ENCODE data around the gene CFAP74. TPM values are rescaled to one million over a fixed set of nuclear protein-coding genes. Genes with fewer than 3 reads are reported as not detected.

The CFAP74 gene
- total RNA-seq, 1 experiment from 2014 or later, result not detected

GRCh38 chr1:1947493-1947892 is 56.1 kb downstream of the CFAP74 start:
- no peak for TF ChIP-seq CTCF (IDR thresholded peaks at IDR 0.05; ENCODE audit: insufficient read depth in 1 of 2, low read depth in 1 of 2, low read length in 1 of 2, severe bottlenecking in 1 of 2, unreplicated experiment in 1 of 2)
- no peak overlapping the region for H3K4me3 ChIP-seq (ENCODE audit: low read depth, low read length)

GRCh38 chr1:1946540-1946939 is 57.0 kb downstream of the CFAP74 start:
- no peak for TF ChIP-seq CTCF (IDR thresholded peaks at IDR 0.05; ENCODE audit: insufficient read depth in 1 of 2, low read depth in 1 of 2, low read length in 1 of 2, severe bottlenecking in 1 of 2, unreplicated experiment in 1 of 2)
- Mint-ChIP-seq H3K27me3 (ENCODE audit: insufficient read depth, unreplicated experiment) (peaks cover 6% of the 10 kb centered on the region), H3K4me1 (ENCODE audit: low read depth, unreplicated experiment) (no peaks in the 10 kb centered on the region), H3K4me3 (ENCODE audit: unreplicated experiment) (no peak overlapping the region), H3K27ac (ENCODE audit: unreplicated experiment) (no peak overlapping the region), H3K9me3 (ENCODE audit: unreplicated experiment) (no peaks in the 10 kb centered on the region), H3K36me3 (ENCODE audit: insufficient read depth, unreplicated experiment) (no peaks in the 10 kb centered on the region)
- no peak for DNase-seq
- ChIA-PET CTCF (interaction anchor here (0.7 kb wide), 1 partner anchor 100 kb away, joined by 3 read pairs; no protein-coding TSS in a partner anchor), POLR2A (no interaction called here)
- H3K4me3 ChIP-seq (ENCODE audit: low read depth, low read length), result no peak overlapping the region
- H3K27me3 ChIP-seq (replicated peaks; ENCODE audit: control insufficient read depth, insufficient read depth, low read length), result no peaks in the 10 kb centered on the region
- H3K9me3 ChIP-seq, result no peaks in the 10 kb centered on the region
- H3K4me1 ChIP-seq, result no peaks in the 10 kb centered on the region
- no TSS peak for BruUV-seq (replicated peaks)
- no peaks in the 10 kb centered on the region for H3K36me3 ChIP-seq (ENCODE audit: control insufficient read depth, insufficient read depth, low read length)
- intact Hi-C loops (cut with micrococcal nuclease; ENCODE audit: unreplicated experiment), result no loop called here

More at GRCh38 chr1:1947493-1947892, 56.1 kb downstream of the CFAP74 start:
- Histone ChIP-seq H3K27me3 (replicated peaks; ENCODE audit: control insufficient read depth, insufficient read depth, low read length) (no peaks in the 10 kb centered on the region), H3K36me3 (ENCODE audit: control insufficient read depth, insufficient read depth, low read length) (no peaks in the 10 kb centered on the region), H3K4me1 (no peaks in the 10 kb centered on the region), H3K9me3 (no peaks in the 10 kb centered on the region)
- H3K4me1 Mint-ChIP-seq (ENCODE audit: low read depth, unreplicated experiment), result no peaks in the 10 kb centered on the region
- ChIA-PET CTCF (interaction anchor here (0.7 kb wide), 2 partner anchors 97 to 99 kb away, joined by 3 to 4 read pairs; no protein-coding TSS in a partner anchor), POLR2A (no interaction called here)
- peaks cover 6% of the 10 kb centered on the region for H3K27me3 Mint-ChIP-seq (ENCODE audit: insufficient read depth, unreplicated experiment)
- H3K4me3 Mint-ChIP-seq (ENCODE audit: unreplicated experiment), result no peak overlapping the region
- no peak for DNase-seq
- no peaks in the 10 kb centered on the region for H3K36me3 Mint-ChIP-seq (ENCODE audit: insufficient read depth, unreplicated experiment)
- H3K9me3 Mint-ChIP-seq (ENCODE audit: unreplicated experiment), result no peaks in the 10 kb centered on the region
- intact Hi-C loops (cut with micrococcal nuclease; ENCODE audit: unreplicated experiment), result no loop called here
- BruUV-seq (replicated peaks), result no TSS peak
- no peak overlapping the region for H3K27ac Mint-ChIP-seq (ENCODE audit: unreplicated experiment)

- ChIA-PET POLR2A (no interaction called here), CTCF (no interaction called here)
- no peaks in the 10 kb centered on the region for H3K27me3 ChIP-seq (replicated peaks; ENCODE audit: control insufficient read depth, insufficient read depth, low read length)
These were observed 57.7 kb downstream of the CFAP74 start for GRCh38 chr1:1945782-1946393.

More at GRCh38 chr1:1945782-1946393, 57.7 kb downstream of the CFAP74 start:
- no TSS peak for BruUV-seq (replicated peaks)
- Mint-ChIP-seq H3K27ac (ENCODE audit: unreplicated experiment) (no peak overlapping the region), H3K9me3 (ENCODE audit: unreplicated experiment) (no peaks in the 10 kb centered on the region), H3K4me1 (ENCODE audit: low read depth, unreplicated experiment) (no peaks in the 10 kb centered on the region), H3K27me3 (ENCODE audit: insufficient read depth, unreplicated experiment) (peaks cover 6% of the 10 kb centered on the region), H3K4me3 (ENCODE audit: unreplicated experiment) (no peak overlapping the region), H3K36me3 (ENCODE audit: insufficient read depth, unreplicated experiment) (no peaks in the 10 kb centered on the region)
- DNase-seq, result no peak
- intact Hi-C loops (cut with micrococcal nuclease; ENCODE audit: unreplicated experiment), result no loop called here
- H3K4me3 ChIP-seq (ENCODE audit: low read depth, low read length), result no peak overlapping the region
- no peak for TF ChIP-seq CTCF (IDR thresholded peaks at IDR 0.05; ENCODE audit: insufficient read depth in 1 of 2, low read depth in 1 of 2, low read length in 1 of 2, severe bottlenecking in 1 of 2, unreplicated experiment in 1 of 2)
- no peaks in the 10 kb centered on the region for H3K36me3 ChIP-seq (ENCODE audit: control insufficient read depth, insufficient read depth, low read length)
- no peaks in the 10 kb centered on the region for H3K4me1 ChIP-seq
- no peaks in the 10 kb centered on the region for H3K9me3 ChIP-seq

Measured in Caco-2 (cell line).